Liver (tissue), 9 donors: Measurements from ENCODE around the gene RAB3IP. TPM values are rescaled to one million over a fixed set of nuclear protein-coding genes. Genes with fewer than 3 reads are reported as not detected.

Experiments
- DNase-seq: peaks from one replicate; pipeline ENCODE4 v3.0.0-alpha.2; 2017; ENCODE audit warnings: low spot score
- H3K27ac ChIP-seq, 2 donors: one replicate each; pipeline ENCODE4 v1.7.0; 2013; ENCODE audit warnings: inconsistent platforms in 2 of 2, low read length in 2 of 2, control low read depth in 1 of 2, low read depth in 1 of 2, mild to moderate bottlenecking in 1 of 2
- H3K27me3 ChIP-seq, 4 donors: one replicate each; pipeline versions ENCODE4 v1.6.1 to v1.7.0; 2013; ENCODE audit warnings: low read length in 3 of 4, inconsistent platforms in 1 of 4, mild to moderate bottlenecking in 1 of 4, moderate library complexity in 1 of 4; ENCODE audit not compliant: control insufficient read depth in 4 of 4, insufficient read depth in 4 of 4
- H3K36me3 ChIP-seq, 4 donors: one replicate each; pipeline versions ENCODE4 v1.6.1 to v1.7.0; 2013; ENCODE audit warnings: low read length in 3 of 4, mild to moderate bottlenecking in 3 of 4, low read depth in 1 of 4, moderate library complexity in 1 of 4; ENCODE audit not compliant: control insufficient read depth in 4 of 4, insufficient read depth in 3 of 4
- H3K4me1 ChIP-seq, 4 donors: one replicate each; pipeline versions ENCODE4 v1.6.1 to v1.7.0; 2013; ENCODE audit warnings: low read length in 3 of 4, mild to moderate bottlenecking in 3 of 4, moderate library complexity in 1 of 4; ENCODE audit not compliant: control insufficient read depth in 4 of 4, insufficient read depth in 4 of 4
- H3K4me3 ChIP-seq, 3 donors: one replicate each; pipeline versions ENCODE4 v1.6.1 to v1.7.0; 2013; ENCODE audit warnings: low read length in 3 of 3, control low read depth in 1 of 3, low read depth in 1 of 3, mild to moderate bottlenecking in 1 of 3
- H3K9ac ChIP-seq, 2 donors: one replicate each; pipeline ENCODE4 v1.7.0; 2013; ENCODE audit warnings: low read length in 2 of 2, mild to moderate bottlenecking in 2 of 2, moderate library complexity in 2 of 2, control low read depth in 1 of 2, low read depth in 1 of 2
- H3K9me3 ChIP-seq, 4 donors: one replicate each; pipeline versions ENCODE4 v1.6.1 to v1.7.0; 2013; ENCODE audit warnings: low read length in 3 of 4; ENCODE audit not compliant: control insufficient read depth in 4 of 4
- ATF3 ChIP-seq: IDR thresholded peaks from 2 replicates; pipeline ENCODE4 v1.6.1; 2016; ENCODE audit warnings: antibody characterized with exemption
- CTCF ChIP-seq: fragments of 150-350 bp; IDR thresholded peaks from 2 replicates; pipeline ENCODE4 v1.5.1; 2017; ENCODE audit warnings: improper control_type of control experiment, low read depth, low read length; ENCODE audit not compliant: missing input control
- EGR1 ChIP-seq, 2 donors: IDR thresholded peaks; 2 replicates each; pipeline ENCODE4 v1.6.1; 2016 to 2018; ENCODE audit warnings: antibody characterized with exemption in 2 of 2, low read depth in 2 of 2
- FOXA1 ChIP-seq: IDR thresholded peaks from 2 replicates; pipeline ENCODE4 v1.6.1; 2016; ENCODE audit warnings: antibody characterized with exemption
- FOXA2 ChIP-seq: IDR thresholded peaks from 2 replicates; pipeline ENCODE4 v1.6.1; 2016; ENCODE audit warnings: antibody characterized with exemption
- GABPA ChIP-seq, 2 donors: IDR thresholded peaks in 1 of 2; conservative IDR thresholded peaks in 1 of 2; 2 replicates each; pipeline ENCODE4 v1.6.1; 2016; ENCODE audit warnings: antibody characterized with exemption in 2 of 2, mild to moderate bottlenecking in 1 of 2, moderate library complexity in 1 of 2
- HNF4A ChIP-seq, 2 donors: conservative IDR thresholded peaks; 2 replicates each; pipeline ENCODE4 v1.6.1; 2016; ENCODE audit warnings: antibody characterized with exemption in 2 of 2, mild to moderate bottlenecking in 2 of 2
- HNF4G ChIP-seq: IDR thresholded peaks from 2 replicates; pipeline ENCODE4 v1.6.1; 2016; ENCODE audit warnings: antibody characterized with exemption
- JUND ChIP-seq, 2 donors: IDR thresholded peaks; 2 replicates each; pipeline ENCODE4 v1.6.1; 2016; ENCODE audit warnings: antibody characterized with exemption in 2 of 2
- MAX ChIP-seq: IDR thresholded peaks from 2 replicates; pipeline ENCODE4 v1.6.1; 2016; ENCODE audit warnings: antibody characterized with exemption
- NR2F2 ChIP-seq: IDR thresholded peaks from 2 replicates; pipeline ENCODE4 v1.6.1; 2016; ENCODE audit warnings: antibody characterized with exemption
- RAD21 ChIP-seq, 2 donors: IDR thresholded peaks; 2 replicates each; pipeline ENCODE4 v1.6.1; 2016; ENCODE audit warnings: antibody characterized with exemption in 2 of 2, mild to moderate bottlenecking in 2 of 2
- REST ChIP-seq: IDR thresholded peaks from 2 replicates; pipeline ENCODE4 v1.6.1; 2016; ENCODE audit warnings: antibody characterized with exemption, mild to moderate bottlenecking
- RXRA ChIP-seq, 2 donors: IDR thresholded peaks; 2 replicates each; pipeline ENCODE4 v1.6.1; 2017 to 2018; ENCODE audit warnings: antibody characterized with exemption in 2 of 2, mild to moderate bottlenecking in 1 of 2
- SP1 ChIP-seq: IDR thresholded peaks from 2 replicates; pipeline ENCODE4 v1.6.1; 2018; ENCODE audit warnings: antibody characterized with exemption, mild to moderate bottlenecking
- TAF1 ChIP-seq: conservative IDR thresholded peaks from 2 replicates; pipeline ENCODE4 v1.6.1; 2016; ENCODE audit warnings: antibody characterized with exemption, mild to moderate bottlenecking
- YY1 ChIP-seq: IDR thresholded peaks from 2 replicates; pipeline ENCODE4 v1.6.1; 2016; ENCODE audit warnings: antibody characterized with exemption, mild to moderate bottlenecking
- ZBTB33 ChIP-seq: IDR thresholded peaks from 2 replicates; pipeline ENCODE4 v1.6.1; 2016; ENCODE audit warnings: antibody characterized with exemption
- WGBS: extraction: QIAGEN DNeasy Blood & Tissue Kit; methylation state at CpG from one replicate; pipeline ENCODE4 v1.1.7; 2013; 5-methylcytosine and 5-hydroxymethylcytosine counted together
- polyA plus RNA-seq, 2 donors: library from polyadenylated mRNA; stranded (reverse) in 1 of 2; unstranded in 1 of 2; fragments of 200-250 nt in 1 of 2; fragments of >200 nt in 1 of 2; fragmentation: Nextera tagmentation in 1 of 2; extraction: Ambion mirVana in 1 of 2; gene quantifications; one replicate each; pipeline versions ENCODE4 v1.2.1 to v1.2.3, GENCODE V29; 2013 to 2015
- total RNA-seq, 2 donors: library from RNA; depleted of rRNA; stranded (reverse); fragments of >200 nt; gene quantifications; one replicate each; pipeline ENCODE4 v1.2.3, GENCODE V29; 2014
- donor health status: healthy.
- donor health status: healthy.
- donor health status: healthy.
- donor health status: healthy.
- donor health status: healthy.

The RAB3IP gene
- total and polyA plus RNA-seq, 4 donors = 5.7 to 35.3 (median 14.3) TPM

GRCh38 chr12:69689638-69690037, 49.0 kb upstream of the RAB3IP start (continued):
- no peak for TF ChIP-seq ZBTB33

GRCh38 chr12:69694123-69694522, 44.5 kb upstream of the RAB3IP start:
- DNase-seq = no peak
- no peak overlapping the region for H3K9ac ChIP-seq
- TF ChIP-seq HNF4A (conservative IDR thresholded peaks at IDR 0.05) (peak; percentile 42 to 56), TAF1 (no peak), EGR1 (IDR thresholded peaks at IDR 0.05; ENCODE audit: low read depth in 2 of 2) (no peak), SP1 (peak; percentile 78), HNF4G (no peak), YY1 (no peak), FOXA2 (no peak), MAX (no peak), NR2F2 (no peak), ZBTB33 (no peak), GABPA (IDR thresholded peaks at IDR 0.05 in 1 of 2, conservative IDR thresholded peaks at IDR 0.05 in 1 of 2) (no peak), JUND (IDR thresholded peaks at IDR 0.05) (peak in 1 of 2 donors; percentile 22), RXRA (IDR thresholded peaks at IDR 0.05) (peak in 1 of 2 donors; percentile 71), REST (no peak), CTCF (no peak), FOXA1 (no peak), ATF3 (no peak), RAD21 (IDR thresholded peaks at IDR 0.05) (peak in 1 of 2 donors; percentile 21)

More at GRCh38 chr12:69694123-69694522, 44.5 kb upstream of the RAB3IP start:
- Histone ChIP-seq H3K36me3 (no peaks in the 10 kb centered on the region), H3K27ac (no peak overlapping the region), H3K27me3 (no peaks in the 10 kb centered on the region), H3K9me3 (no peaks in the 10 kb centered on the region), H3K4me3 (no peak overlapping the region), H3K4me1 (peaks cover 0 to 10% (median 7%) of the 10 kb centered on the region in 4 donors)
- 30% methylated on average over 7 of the region's 7 CpGs for WGBS
